NCI-H2171 (cell line): ENCODE measurements around the gene SRF.

ENCODE experiments used
- DNase-seq: peaks from one replicate; lab custom pipeline; 2025; lab: John Stamatoyannopoulos, UW

SRF gene

GRCh38 chr6:43183441-43183840 is 12.4 kb downstream of the SRF start:
- DNase-seq, result no peak

GRCh38 chr6:43184268-43184985 is 13.4 kb downstream of the SRF start:
- no peak for DNase-seq

- DNase-seq, result no peak
Measured at GRCh38 chr6:43185391-43185985, 14.4 kb downstream of the SRF start.

GRCh38 chr6:43186019-43186418 is 14.9 kb downstream of the SRF start:
- DNase-seq, result no peak

GRCh38 chr6:43186706-43187105 is 15.6 kb downstream of the SRF start:
- DNase-seq, result no peak

- no peak for DNase-seq
Measured at GRCh38 chr6:43187821-43188220, 16.8 kb downstream of the SRF start.

GRCh38 chr6:43188426-43188825 is 17.4 kb downstream of the SRF start:
- DNase-seq, result no peak

GRCh38 chr6:43189776-43190304 is 18.8 kb downstream of the SRF start:
- no peak for DNase-seq

- DNase-seq, result no peak
Measured at GRCh38 chr6:43192911-43193310, 21.8 kb downstream of the SRF start.

GRCh38 chr6:43193929-43194328 is 22.9 kb downstream of the SRF start:
- no peak for DNase-seq

- no peak for DNase-seq
Measured at GRCh38 chr6:43196337-43196736, 25.3 kb downstream of the SRF start.

GRCh38 chr6:43199912-43200311 is 28.8 kb downstream of the SRF start:
- DNase-seq, result no peak

GRCh38 chr6:43200541-43200940 is 29.5 kb downstream of the SRF start:
- no peak for DNase-seq

- DNase-seq, result no peak
Measured at GRCh38 chr6:43202451-43202850, 31.4 kb downstream of the SRF start.

GRCh38 chr6:43203029-43203717 is 32.1 kb downstream of the SRF start:
- no peak for DNase-seq

- no peak for DNase-seq
Measured at GRCh38 chr6:43203718-43204095, 32.6 kb downstream of the SRF start.

GRCh38 chr6:43204271-43205105 is 33.4 kb downstream of the SRF start:
- no peak for DNase-seq

- DNase-seq, result no peak
Measured at GRCh38 chr6:43205849-43206248, 34.8 kb downstream of the SRF start.

- no peak for DNase-seq
Measured at GRCh38 chr6:43207286-43207685, 36.2 kb downstream of the SRF start.

GRCh38 chr6:43211955-43212354 is 40.9 kb downstream of the SRF start:
- no peak for DNase-seq

- DNase-seq, result no peak
Measured at GRCh38 chr6:43213431-43213830, 42.4 kb downstream of the SRF start.

- DNase-seq, result no peak
Measured at GRCh38 chr6:43215066-43215465, 44.0 kb downstream of the SRF start.
